Measurements from ENCODE around the gene DCDC1. TPM values are rescaled to one million over a fixed set of nuclear protein-coding genes. Genes with fewer than 3 reads are reported as not detected.

The DCDC1 gene
- total RNA-seq, 2 donors from 2014 or later = 0.33 to 1.8 TPM

DNA sequence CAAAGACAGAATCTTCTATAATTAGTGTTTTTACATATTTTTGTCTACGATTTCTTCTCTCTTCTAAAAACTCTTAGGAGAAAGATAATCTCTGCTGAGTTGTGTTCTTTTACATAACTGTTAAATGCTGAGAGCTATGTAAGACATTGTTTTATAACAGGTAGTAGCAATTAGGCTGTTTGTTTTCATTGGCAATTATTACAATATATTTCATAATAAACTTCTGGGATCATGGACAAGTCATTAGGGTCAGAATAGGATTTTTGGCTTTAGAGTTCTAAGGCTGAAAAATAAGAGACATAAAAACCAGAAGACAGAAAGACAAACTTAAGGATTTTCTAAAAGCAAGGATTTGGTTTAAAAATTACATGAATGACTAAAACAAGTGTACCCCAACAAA is 120.8 kb downstream of the DCDC1 start:
- no peak for TF ChIP-seq POLR2A (IDR thresholded peaks at IDR 0.05)
- TF ChIP-seq, protein P1, sequence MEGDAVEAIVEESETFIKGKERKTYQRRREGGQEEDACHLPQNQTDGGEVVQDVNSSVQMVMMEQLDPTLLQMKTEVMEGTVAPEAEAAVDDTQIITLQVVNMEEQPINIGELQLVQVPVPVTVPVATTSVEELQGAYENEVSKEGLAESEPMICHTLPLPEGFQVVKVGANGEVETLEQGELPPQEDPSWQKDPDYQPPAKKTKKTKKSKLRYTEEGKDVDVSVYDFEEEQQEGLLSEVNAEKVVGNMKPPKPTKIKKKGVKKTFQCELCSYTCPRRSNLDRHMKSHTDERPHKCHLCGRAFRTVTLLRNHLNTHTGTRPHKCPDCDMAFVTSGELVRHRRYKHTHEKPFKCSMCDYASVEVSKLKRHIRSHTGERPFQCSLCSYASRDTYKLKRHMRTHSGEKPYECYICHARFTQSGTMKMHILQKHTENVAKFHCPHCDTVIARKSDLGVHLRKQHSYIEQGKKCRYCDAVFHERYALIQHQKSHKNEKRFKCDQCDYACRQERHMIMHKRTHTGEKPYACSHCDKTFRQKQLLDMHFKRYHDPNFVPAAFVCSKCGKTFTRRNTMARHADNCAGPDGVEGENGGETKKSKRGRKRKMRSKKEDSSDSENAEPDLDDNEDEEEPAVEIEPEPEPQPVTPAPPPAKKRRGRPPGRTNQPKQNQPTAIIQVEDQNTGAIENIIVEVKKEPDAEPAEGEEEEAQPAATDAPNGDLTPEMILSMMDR (IDR thresholded peaks at IDR 0.05) = no peak
- H3K4me3 ChIP-seq = no peak overlapping the region
- H3K9me3 ChIP-seq = no peaks in the 10 kb centered on the region
- H3K27ac ChIP-seq = no peak overlapping the region
- no peaks in the 10 kb centered on the region for H3K27me3 ChIP-seq
- DNase-seq (no peak), ATAC-seq (no peak)
- intact Hi-C loops (cut with DNase I) = no loop called here
- H3K36me3 ChIP-seq (replicated peaks in 1 of 2; ENCODE audit: insufficient read depth in 1 of 2, low read depth in 2 of 2) = no peaks in the 10 kb centered on the region
- WGBS, 2 donors = 58 to 67% methylated on average over 1 of the region's 1 CpG
- no peaks in the 10 kb centered on the region for H3K4me1 ChIP-seq

DNA sequence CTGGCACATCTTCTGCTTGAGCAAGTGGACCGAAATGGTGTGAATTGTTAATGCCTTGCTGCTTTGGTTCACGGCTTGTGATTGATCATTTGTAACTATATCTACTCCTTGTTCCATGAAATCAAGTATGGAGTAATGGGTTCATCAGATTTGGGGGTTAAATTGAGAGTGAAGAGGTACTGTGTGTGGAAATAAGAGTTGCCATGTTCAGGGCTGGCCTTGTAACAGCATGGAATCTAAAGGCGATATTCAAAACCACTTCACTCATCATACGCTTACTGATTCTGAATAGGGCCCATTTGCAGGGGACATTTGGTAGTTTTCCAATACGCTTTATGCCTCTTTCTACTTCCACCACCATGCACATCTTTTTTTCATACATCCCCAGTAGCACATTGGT is 122.2 kb downstream of the DCDC1 start:
- H3K36me3 ChIP-seq (replicated peaks in 1 of 2; ENCODE audit: insufficient read depth in 1 of 2, low read depth in 2 of 2) = no peaks in the 10 kb centered on the region
- intact Hi-C loops (cut with DNase I) = no loop called here
- no peak for TF ChIP-seq POLR2A (IDR thresholded peaks at IDR 0.05)
- TF ChIP-seq, protein P1 (IDR thresholded peaks at IDR 0.05) = no peak
- ATAC-seq = no peak
- H3K27ac ChIP-seq = no peak overlapping the region
- H3K4me3 ChIP-seq = no peak overlapping the region
- DNase-seq = no peak
- H3K27me3 ChIP-seq = no peaks in the 10 kb centered on the region
- WGBS, 2 donors = 90 to 91% methylated on average over 5 of the region's 5 CpGs
- no peaks in the 10 kb centered on the region for H3K4me1 ChIP-seq
- H3K9me3 ChIP-seq = no peaks in the 10 kb centered on the region

DNA sequence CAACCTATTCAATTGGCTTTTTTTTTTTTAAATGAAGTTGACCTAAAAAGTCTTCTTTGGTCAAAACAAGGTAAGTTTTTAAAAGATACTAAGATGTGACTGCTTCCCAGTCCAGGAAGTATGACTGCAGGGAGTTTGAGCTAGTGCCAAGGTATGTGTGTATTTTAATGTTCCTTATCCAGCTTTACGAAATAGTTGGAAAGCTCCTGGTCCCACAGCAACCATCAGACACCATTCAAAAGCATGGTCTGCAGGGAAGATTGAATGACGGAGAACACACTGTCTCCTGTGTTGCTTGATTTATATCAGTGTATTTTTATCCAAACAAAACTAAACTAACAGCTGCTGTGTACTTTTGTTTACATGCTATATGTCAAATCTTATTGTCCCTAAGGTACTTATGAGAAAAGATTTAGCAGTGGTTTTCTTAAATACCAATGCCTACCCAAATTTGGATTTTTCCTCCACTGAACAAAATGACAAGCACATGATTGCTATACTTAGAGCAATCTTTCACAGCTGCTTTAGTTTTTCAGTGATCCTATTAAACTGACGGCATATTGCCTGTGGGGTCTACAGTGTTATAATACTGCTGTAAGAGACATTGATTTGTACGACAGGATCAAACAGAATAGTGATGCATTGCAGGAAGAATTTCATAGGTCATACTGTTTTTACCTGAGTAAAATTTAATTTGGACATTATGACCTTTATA is 122.9 kb downstream of the DCDC1 start:
- intact Hi-C loops (cut with DNase I) = no loop called here
- Histone ChIP-seq H3K9me3 (no peaks in the 10 kb centered on the region), H3K27me3 (no peaks in the 10 kb centered on the region), H3K4me3 (no peak overlapping the region), H3K36me3 (replicated peaks in 1 of 2; ENCODE audit: insufficient read depth in 1 of 2, low read depth in 2 of 2) (no peaks in the 10 kb centered on the region), H3K27ac (no peak overlapping the region), H3K4me1 (no peaks in the 10 kb centered on the region)
- TF ChIP-seq, protein P1 (IDR thresholded peaks at IDR 0.05) = no peak
- TF ChIP-seq POLR2A (IDR thresholded peaks at IDR 0.05) = no peak
- 55 to 58% methylated on average over 4 of the region's 4 CpGs for WGBS, 2 donors
- ATAC-seq = no peak
- DNase-seq = peak in 2 of 4 donors; percentile 20 to 38

DNA sequence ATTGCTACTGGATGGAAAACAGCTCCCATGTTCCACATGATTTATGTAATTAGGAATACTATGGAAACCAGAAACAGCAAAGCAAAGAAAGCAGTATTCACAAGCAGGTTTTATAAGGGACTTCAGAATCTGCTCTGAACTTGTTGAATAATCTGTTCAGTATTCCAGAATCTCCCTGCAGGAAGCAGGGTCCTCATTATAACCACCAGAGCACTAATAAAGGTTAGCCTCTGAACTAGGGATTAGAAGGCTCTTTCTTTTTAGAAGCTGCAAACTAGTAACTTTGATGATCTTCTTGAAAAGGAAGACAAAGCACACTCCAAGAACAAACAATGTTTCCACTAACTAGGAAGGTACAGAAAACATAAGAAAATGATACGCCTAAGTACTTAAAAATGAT is 125.8 kb downstream of the DCDC1 start:
- Histone ChIP-seq H3K9me3 (no peaks in the 10 kb centered on the region), H3K27ac (no peak overlapping the region), H3K4me3 (no peak overlapping the region), H3K4me1 (no peaks in the 10 kb centered on the region), H3K27me3 (no peaks in the 10 kb centered on the region), H3K36me3 (replicated peaks in 1 of 2; ENCODE audit: insufficient read depth in 1 of 2, low read depth in 2 of 2) (no peaks in the 10 kb centered on the region)
- no peak for ATAC-seq
- DNase-seq = no peak
- TF ChIP-seq POLR2A (IDR thresholded peaks at IDR 0.05) = no peak
- TF ChIP-seq, protein P1 (IDR thresholded peaks at IDR 0.05) = no peak
- WGBS, 2 donors = 73 to 81% methylated on average over 1 of the region's 1 CpG
- intact Hi-C loops (cut with DNase I) = no loop called here

DNA sequence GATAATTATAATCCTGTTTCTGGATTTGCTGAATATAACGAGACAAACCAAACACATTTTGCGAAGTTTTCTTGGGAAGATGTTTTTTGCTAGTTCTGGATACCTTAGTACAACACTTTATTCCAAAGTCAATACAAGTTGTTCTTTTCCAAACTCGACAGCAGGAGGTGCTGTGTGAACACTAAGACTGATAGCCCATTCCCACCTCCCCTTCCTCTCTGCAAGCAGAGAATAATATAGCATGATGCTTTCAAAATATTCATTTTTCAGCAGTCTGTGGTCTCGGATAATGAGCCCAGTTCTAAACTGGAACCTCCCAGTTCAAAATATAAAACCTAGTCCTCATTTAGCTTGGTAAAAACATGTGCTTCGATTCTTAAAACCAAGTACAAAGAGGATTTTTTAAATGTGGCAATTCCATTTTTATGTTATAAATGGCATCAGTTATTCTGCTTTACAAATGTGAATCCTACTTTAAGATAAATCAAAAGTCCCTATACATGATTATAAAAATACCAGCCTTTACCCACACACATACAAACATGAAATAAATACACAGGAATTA is 129.1 kb downstream of the DCDC1 start:
- no peak for ATAC-seq
- WGBS, 2 donors = 20 to 25% methylated on average over 5 of the region's 5 CpGs
- TF ChIP-seq, protein P1 (IDR thresholded peaks at IDR 0.05) = peak in 6 of 7 experiments; percentile 7 to 48 (median 36)
- no peak for TF ChIP-seq POLR2A (IDR thresholded peaks at IDR 0.05)

More for the DNA sequence above, 129.1 kb downstream of the DCDC1 start:
- intact Hi-C loops (cut with DNase I) = no loop called here
- H3K9me3 ChIP-seq = no peaks in the 10 kb centered on the region
- no peaks in the 10 kb centered on the region for H3K27me3 ChIP-seq
- H3K27ac ChIP-seq = no peak overlapping the region
- DNase-seq = peak; percentile 15 to 33 (median 18)
- H3K4me3 ChIP-seq = no peak overlapping the region
- H3K4me1 ChIP-seq = no peaks in the 10 kb centered on the region
- no peaks in the 10 kb centered on the region for H3K36me3 ChIP-seq (replicated peaks in 1 of 2; ENCODE audit: insufficient read depth in 1 of 2, low read depth in 2 of 2)
